ENCODE data around the gene GLCE.
"Not testable (repeated sequence)": the region's sequence is repeated elsewhere in the genome, so short reads cannot be mapped to it uniquely, and the experiment has no call there.

GLCE gene

DNA sequence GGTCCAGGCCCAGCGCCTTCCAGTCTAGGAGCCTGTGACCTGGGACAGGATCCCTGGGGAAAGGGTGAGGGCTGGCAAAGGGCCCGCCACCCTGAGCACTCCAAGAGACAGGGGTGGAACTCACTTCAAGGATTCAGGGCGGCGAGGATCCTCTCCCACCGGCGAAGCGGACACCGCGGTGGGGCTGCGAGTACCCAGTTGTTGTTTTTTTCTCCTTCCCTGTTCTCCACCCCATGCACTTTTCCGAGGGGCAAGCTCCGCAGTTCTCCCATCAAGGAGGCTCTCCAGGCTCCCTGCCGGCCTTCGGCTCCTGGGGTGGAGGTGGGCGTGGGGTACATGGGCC lies 137.9 kb downstream of the GLCE start:
- DNase-seq (ENCODE audit: low read depth in 2 of 2), result no peak

DNA sequence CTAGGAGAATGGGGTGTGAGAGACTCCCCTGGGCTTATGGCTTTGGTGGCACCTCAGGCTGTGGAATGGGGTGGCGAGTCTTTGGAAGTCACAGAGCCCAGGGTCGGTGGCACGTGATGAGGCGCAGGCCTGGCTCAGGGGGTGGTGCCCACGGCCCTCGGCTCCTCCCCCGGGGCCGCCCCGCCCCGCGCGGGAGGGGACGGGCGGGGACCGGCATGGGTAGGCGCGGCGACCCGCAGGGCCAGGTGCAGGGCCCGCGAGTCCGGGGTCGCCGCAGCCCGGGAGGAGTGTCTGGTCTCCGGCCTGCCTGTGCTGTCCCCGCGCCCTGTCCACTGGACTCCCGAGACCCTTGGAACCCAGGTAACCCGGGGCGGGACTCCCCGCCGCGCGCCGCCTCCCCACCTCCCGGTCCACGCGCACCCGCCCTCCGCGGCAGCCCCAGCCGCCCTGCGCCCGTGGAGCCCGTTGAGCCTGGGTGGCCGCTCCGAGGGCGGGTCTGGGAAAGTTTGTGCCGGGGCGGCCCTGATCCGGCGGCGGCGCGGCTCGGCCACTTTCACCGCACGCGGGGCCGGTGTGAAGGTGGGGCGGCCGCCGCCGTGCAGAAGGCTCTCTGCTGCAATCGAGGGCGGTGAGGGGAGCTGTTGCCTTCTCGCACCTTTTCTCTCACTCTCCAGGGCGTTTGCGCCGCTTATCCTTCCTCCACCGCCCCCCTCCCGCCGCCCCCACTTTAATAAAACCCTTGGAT lies 138.4 kb downstream of the GLCE start, which contains the start of gene PAQR5:
Gene PAQR5 (plus strand): TSS at position 216 of the 745 bp plus-strand sequence. CDS start 61,169 bp downstream, outside the sequence.
- DNase-seq (ENCODE audit: low read depth in 2 of 2), result no peak

DNA sequence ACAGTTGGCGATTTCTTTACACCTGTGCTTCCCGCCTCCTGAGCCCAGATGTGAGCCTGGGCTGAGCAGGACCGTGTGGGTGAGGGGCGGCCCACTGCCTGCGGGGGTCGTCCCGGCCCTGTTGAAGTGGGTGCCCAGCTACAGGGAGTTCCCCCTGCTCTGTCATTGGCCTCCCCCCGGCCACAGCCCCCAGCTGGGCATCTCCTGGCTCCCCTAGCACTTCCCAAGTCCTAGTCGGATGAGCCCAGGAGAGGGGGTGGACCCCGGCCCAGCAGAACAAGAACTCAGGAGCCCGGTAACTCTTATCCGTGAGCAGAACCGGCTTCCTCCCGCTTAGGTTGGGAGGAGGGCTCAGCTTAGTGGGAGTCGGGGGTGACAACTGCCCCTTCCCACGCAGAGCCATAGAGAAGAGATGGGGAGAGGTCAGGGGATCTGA lies 139.0 kb downstream of the GLCE start:
- DNase-seq (ENCODE audit: low read depth in 2 of 2), result no peak

GRCh38 chr15:69299943-69300588 lies 139.6 kb downstream of the GLCE start:
- DNase-seq (ENCODE audit: low read depth in 2 of 2), result no peak

GRCh38 chr15:69301101-69301500 lies 140.7 kb downstream of the GLCE start:
- DNase-seq (ENCODE audit: low read depth in 2 of 2), result not testable (repeated sequence)

- not testable (repeated sequence) for DNase-seq (ENCODE audit: low read depth in 2 of 2)
Measured at GRCh38 chr15:69302087-69302486, 141.7 kb downstream of the GLCE start.

DNA sequence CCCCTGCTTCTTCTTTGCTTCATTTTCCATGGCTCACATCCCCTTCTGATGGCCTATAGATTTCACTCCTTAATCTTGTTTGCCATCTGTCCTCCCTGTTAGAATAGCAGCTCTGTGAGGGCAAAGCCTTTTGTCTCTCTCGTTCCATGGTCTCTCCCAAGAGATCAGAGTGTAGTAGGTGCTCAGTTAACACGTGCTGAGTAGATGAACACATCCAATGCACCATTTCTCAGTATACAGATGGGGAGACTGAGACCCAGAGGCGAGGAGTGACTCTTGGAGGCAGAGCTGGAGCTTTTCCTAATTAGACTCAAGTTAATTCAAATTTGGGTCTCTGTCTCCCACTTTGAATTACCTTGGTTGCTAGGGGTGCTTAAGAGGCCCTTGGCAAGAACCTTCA lies 142.5 kb downstream of the GLCE start:
- DNase-seq (ENCODE audit: low read depth in 2 of 2), result no peak

DNA sequence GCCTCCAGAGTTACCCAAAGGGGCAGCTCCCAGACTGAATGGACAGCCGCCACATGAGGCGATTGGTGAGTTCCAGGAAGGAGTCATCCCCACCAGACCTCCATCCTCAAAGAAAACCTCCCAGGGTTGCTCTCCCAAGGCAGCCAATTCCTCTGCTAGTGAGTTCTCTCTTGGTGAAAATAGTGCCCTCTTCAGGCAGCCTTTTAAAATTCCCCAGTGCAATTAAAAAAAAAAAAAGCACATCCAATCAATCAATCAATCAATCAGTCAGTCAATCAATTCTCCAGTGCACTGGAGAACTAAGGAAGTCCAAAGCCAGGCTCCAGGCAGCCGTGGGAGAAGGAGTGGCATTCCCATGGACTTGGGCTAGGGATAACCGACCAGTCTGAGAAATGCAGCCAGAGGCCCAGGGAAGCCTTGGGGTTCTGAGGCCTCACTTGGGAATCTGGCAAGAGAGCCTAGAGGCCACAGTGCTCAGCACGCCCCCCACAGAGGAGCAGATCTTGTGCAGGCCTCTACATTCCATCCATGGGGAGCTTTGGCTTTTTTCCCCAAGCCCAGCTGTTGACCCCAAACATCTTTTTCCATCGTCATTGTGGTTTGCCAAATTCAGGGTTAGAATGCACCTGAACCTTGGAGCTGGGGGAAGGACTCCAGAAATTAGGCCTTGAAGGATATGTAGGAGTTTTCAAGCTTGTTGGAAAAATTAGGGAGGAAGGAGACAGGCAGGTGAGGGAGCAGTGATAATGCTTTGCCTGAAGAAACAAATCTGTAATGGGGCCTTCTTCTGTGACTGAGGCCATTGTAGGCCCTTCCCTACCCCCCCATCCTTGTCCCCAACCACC lies 143.1 kb downstream of the GLCE start:
- no peak for DNase-seq (ENCODE audit: low read depth in 2 of 2)

GRCh38 chr15:69304182-69304545 lies 143.7 kb downstream of the GLCE start:
- DNase-seq (ENCODE audit: low read depth in 2 of 2), result no peak

DNA sequence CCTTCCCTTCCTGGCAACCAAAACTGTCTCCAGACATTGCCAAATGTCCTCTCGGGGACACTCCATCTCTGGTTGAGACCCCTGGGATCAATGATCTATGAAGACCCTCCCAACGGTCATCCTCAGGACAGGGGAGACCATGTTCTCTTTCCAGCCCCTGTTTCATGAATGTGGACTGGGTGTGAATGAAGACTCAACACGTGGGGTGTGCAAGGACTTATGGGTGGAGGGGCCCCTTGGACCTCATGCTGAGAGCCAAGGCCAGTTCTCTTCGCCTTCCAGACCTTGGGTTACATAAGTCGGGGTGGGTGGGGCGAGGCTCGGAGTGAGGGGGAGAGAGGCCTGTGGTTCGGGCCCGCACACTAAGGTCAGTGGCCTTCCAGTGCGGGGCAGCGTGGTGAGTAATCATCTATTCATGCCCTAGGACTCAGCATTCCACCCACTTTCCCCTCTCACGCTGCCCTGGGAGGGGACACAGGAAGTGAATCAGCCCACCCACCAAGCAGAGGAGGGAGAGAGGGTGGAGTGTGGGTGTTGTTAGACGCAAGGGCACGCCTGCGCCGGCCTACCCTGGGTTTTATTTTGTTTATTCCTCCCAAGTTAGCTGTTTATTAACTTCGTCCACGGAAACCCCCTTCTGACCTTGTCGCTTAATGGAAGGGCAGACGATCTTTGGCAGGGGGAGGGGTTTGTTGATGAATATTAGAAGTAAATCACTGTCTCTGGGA lies 144.9 kb downstream of the GLCE start:
- no peak for DNase-seq (ENCODE audit: low read depth in 2 of 2)

- DNase-seq (ENCODE audit: low read depth in 2 of 2), result no peak
Measured at GRCh38 chr15:69305933-69306568, 145.6 kb downstream of the GLCE start.

- no peak for DNase-seq (ENCODE audit: low read depth in 2 of 2)
Measured at GRCh38 chr15:69307939-69308338, 147.5 kb downstream of the GLCE start.

DNA sequence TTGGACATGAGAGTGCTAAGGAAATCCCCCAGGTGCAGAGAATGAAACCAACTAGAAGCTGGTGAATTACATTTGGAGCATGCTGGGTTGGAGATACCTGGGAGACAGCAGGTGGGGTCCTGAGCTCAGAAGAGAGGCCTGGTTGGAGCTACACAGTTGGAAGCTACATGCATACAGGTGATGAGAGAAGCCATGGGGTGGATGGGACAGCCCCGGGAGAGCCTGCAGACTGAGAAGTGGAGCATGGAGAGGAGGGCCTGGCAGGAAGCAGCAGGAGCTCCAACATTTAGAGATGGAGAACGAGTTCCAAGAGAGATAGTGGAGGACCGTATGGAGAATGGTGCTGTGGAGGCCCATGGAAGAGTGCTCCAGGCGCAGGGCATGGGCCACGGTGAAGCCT lies 148.5 kb downstream of the GLCE start:
- no peak for DNase-seq (ENCODE audit: low read depth in 2 of 2)

- no peak for DNase-seq (ENCODE audit: low read depth in 2 of 2)
Measured at GRCh38 chr15:69311319-69311721, 150.9 kb downstream of the GLCE start.

GRCh38 chr15:69313432-69314000 lies 153.1 kb downstream of the GLCE start:
- DNase-seq (ENCODE audit: low read depth in 2 of 2), result no peak

- DNase-seq (ENCODE audit: low read depth in 2 of 2), result no peak
Measured at GRCh38 chr15:69314131-69314530, 153.7 kb downstream of the GLCE start.

- no peak for DNase-seq (ENCODE audit: low read depth in 2 of 2)
Measured at GRCh38 chr15:69314736-69315135, 154.3 kb downstream of the GLCE start.

- DNase-seq (ENCODE audit: low read depth in 2 of 2), result no peak
Measured at GRCh38 chr15:69315402-69316110, 155.1 kb downstream of the GLCE start.

DNA sequence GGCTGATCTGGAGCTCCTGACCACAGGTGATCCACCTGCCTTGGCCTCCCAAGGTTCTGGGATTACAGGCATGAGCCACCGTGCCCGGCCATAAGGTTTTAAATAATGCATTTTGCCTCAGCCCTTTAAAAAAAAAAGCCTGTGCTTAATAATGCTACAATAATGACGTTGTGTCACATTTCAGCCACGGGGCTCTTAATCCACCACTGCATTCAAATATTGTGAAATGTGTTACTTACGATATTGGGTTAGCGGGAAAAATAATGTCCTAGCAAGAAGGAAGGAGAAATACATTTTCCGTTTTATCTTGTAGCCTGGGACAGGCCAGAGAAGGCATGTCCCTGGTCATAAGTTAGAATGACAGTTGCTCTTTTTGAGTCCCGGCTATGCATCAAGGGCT lies 155.9 kb downstream of the GLCE start:
- no peak for DNase-seq (ENCODE audit: low read depth in 2 of 2)

DNA sequence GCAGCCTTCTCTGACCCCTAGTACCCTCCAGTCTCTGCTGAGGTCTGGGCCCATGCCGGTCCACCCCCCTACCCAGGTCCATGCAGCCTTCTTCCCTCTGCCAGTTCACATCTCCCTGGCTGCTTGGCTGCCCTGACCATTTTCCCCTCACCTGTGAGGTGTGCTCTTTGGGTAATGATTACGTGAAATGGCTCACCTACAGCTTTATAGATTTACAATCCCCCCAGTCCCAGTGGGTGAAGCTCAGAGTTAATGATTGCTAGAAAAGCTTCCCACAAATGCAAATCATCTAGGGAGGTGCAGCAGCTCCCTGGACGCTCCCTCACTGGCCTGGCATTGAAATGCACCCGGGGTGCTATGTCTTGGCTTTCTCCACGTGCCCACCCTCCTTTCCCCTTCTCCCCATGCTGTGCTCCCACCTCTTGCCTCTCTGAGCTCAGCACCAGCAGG lies 157.0 kb downstream of the GLCE start:
- DNase-seq (ENCODE audit: low read depth in 2 of 2), result no peak

All from activated CD8-positive, alpha-beta memory T cell treated with anti-CD3 and anti-CD28 coated beads for 4 hours (primary cell).